Mucosa of descending colon (tissue), 3 donors: ENCODE results near the gene SLC2A11. TPM values are rescaled to one million over a fixed set of nuclear protein-coding genes. Genes with fewer than 3 reads are reported as not detected.
A peak's percentile ranks its signal among the peaks of the same experiment; 100 is the strongest.

ENCODE experiments used
- ATAC-seq: fragments of 200-7000 bp; cut with Tn5 transposase; one replicate; pipeline ENCODE4 v1.9.1; 2020; ENCODE audit warnings: mild to moderate bottlenecking, moderate library complexity
- DNase-seq, 3 donors: peaks; one replicate each; pipeline ENCODE4 v3.0.0-alpha.2; 2020
- H3K36me3 ChIP-seq: fragments of 200-600 bp; one replicate; pipeline ENCODE4 v1.8.0; 2021; ENCODE audit warnings: low read depth, mild to moderate bottlenecking
- H3K4me1 ChIP-seq: fragments of 200-600 bp; one replicate; pipeline ENCODE4 v1.8.0; 2021; ENCODE audit warnings: low read depth, mild to moderate bottlenecking
- H3K4me3 ChIP-seq: fragments of 200-600 bp; one replicate; pipeline ENCODE4 v1.8.0; 2021; ENCODE audit warnings: mild to moderate bottlenecking
- H3K9me3 ChIP-seq: fragments of 200-600 bp; one replicate; pipeline ENCODE4 v1.8.0; 2021; ENCODE audit warnings: mild to moderate bottlenecking
- CTCF ChIP-seq: fragments of 200-600 bp; IDR thresholded peaks from one replicate; pipeline ENCODE4 v1.8.0; 2022; ENCODE audit warnings: antibody characterized with exemption, mild to moderate bottlenecking
- intact Hi-C, 2 donors: fragments of 100-400 bp; cut with DNase I in 1 of 2; cut with micrococcal nuclease in 1 of 2; formaldehyde crosslinking; loops; one replicate each; pipeline versions ENCODE4 v1.11.0 to v1.11.1; 2022; cut with DNase I, micrococcal nuclease
- total RNA-seq, 3 donors: library from RNA; stranded (reverse); fragmentation: NEBNext Ultra II Directional in 2 of 3; extraction: Animal tissue kit (Norgen Biotek cat#: 25700) in 2 of 3; gene quantifications; one replicate each; pipeline versions ENCODE4 v1.2.1 to v1.2.4, GENCODE V29; 2021 to 2023
- donor health status: DM: no; HTN: no; CAD: no; lungs with moderate emphysema.
- donor health status: DM: no; HTN: no; CAD: no.
- donor health status: DM: no; HTN: yes; CAD: no.

The SLC2A11 gene
- total RNA-seq, 3 donors from 2014 or later = 11.5 to 14.7 (median 12.5) TPM

- peaks cover 13% of the 10 kb centered on the region for H3K4me1 ChIP-seq
- intact Hi-C loops = loop anchor here in 1 of 2 donors (10.0 kb wide), 1 partner anchor 295 kb away; no protein-coding TSS in a partner anchor
- no peaks in the 10 kb centered on the region for H3K9me3 ChIP-seq
- no peak overlapping the region for H3K4me3 ChIP-seq
- no peak for ATAC-seq
- no peak for TF ChIP-seq CTCF
- no peaks in the 10 kb centered on the region for H3K36me3 ChIP-seq
- no peak for DNase-seq
Observed at GRCh38 chr22:23840026-23840425, 17.6 kb upstream of the SLC2A11 start.

- ATAC-seq (no peak), DNase-seq (no peak)
- no peaks in the 10 kb centered on the region for H3K9me3 ChIP-seq
- TF ChIP-seq CTCF = no peak
- H3K36me3 ChIP-seq = no peaks in the 10 kb centered on the region
- H3K4me1 ChIP-seq = peaks cover 13% of the 10 kb centered on the region
- H3K4me3 ChIP-seq = no peak overlapping the region
- intact Hi-C loops = loop anchor here in 1 of 2 donors (10.0 kb wide), 1 partner anchor 296 kb away; no protein-coding TSS in a partner anchor
Observed at GRCh38 chr22:23841292-23841691, 16.4 kb upstream of the SLC2A11 start.

GRCh38 chr22:23841736-23842445, 15.8 kb upstream of the SLC2A11 start:
- no peaks in the 10 kb centered on the region for H3K9me3 ChIP-seq
- H3K4me1 ChIP-seq = peaks cover 13% of the 10 kb centered on the region
- no peaks in the 10 kb centered on the region for H3K36me3 ChIP-seq
- ATAC-seq (no peak), DNase-seq (no peak)
- no peak overlapping the region for H3K4me3 ChIP-seq
- intact Hi-C loops = loop anchor here in 1 of 2 donors (10.0 kb wide), 1 partner anchor 297 kb away; no protein-coding TSS in a partner anchor
- no peak for TF ChIP-seq CTCF

- Histone ChIP-seq H3K9me3 (no peaks in the 10 kb centered on the region), H3K4me1 (peaks cover 13% of the 10 kb centered on the region), H3K36me3 (no peaks in the 10 kb centered on the region), H3K4me3 (no peak overlapping the region)
- DNase-seq (no peak), ATAC-seq (no peak)
- intact Hi-C loops = loop anchor here in 1 of 2 donors (10.0 kb wide), 1 partner anchor 298 kb away; no protein-coding TSS in a partner anchor
- TF ChIP-seq CTCF = no peak
Observed at GRCh38 chr22:23842599-23842998, 15.1 kb upstream of the SLC2A11 start.

GRCh38 chr22:23844739-23845202, 12.9 kb upstream of the SLC2A11 start:
- H3K9me3 ChIP-seq = no peaks in the 10 kb centered on the region
- peak in 1 of 3 donors; percentile 50 for DNase-seq
- intact Hi-C loops = loop anchor here in 1 of 2 donors (10.0 kb wide), 1 partner anchor 300 kb away; no protein-coding TSS in a partner anchor

More at GRCh38 chr22:23844739-23845202, 12.9 kb upstream of the SLC2A11 start:
- H3K4me3 ChIP-seq = no peak overlapping the region
- H3K4me1 ChIP-seq = peaks cover 6% of the 10 kb centered on the region
- no peak for TF ChIP-seq CTCF
- H3K36me3 ChIP-seq = no peaks in the 10 kb centered on the region
- no peak for ATAC-seq
